Measurements from ENCODE around the gene SLC44A1.

The SLC44A1 gene

GRCh38 chr9:105244003-105244733 lies at the start of gene SLC44A1:
Gene SLC44A1 (plus strand): TSS chr9:105244651. CDS start chr9:105244869, 218 bp downstream.
- ATAC-seq (peak; percentile 96), DNase-seq (peak; percentile 91)
- Mint-ChIP-seq H3K9me3 (no peaks in the 10 kb centered on the region), H3K36me3 (ENCODE audit: low read depth) (no peaks in the 10 kb centered on the region), H3K27ac (peak within 1 kb of the TSS; percentile 67), H3K27me3 (peaks cover 17% of the 10 kb centered on the region), H3K4me3 (peak within 1 kb of the TSS; percentile 85), H3K4me1 (peaks cover 21% of the 10 kb centered on the region)

- Mint-ChIP-seq H3K36me3 (ENCODE audit: low read depth) (no peaks in the 10 kb centered on the region), H3K4me1 (no peaks in the 10 kb centered on the region), H3K9me3 (no peaks in the 10 kb centered on the region), H3K27me3 (peaks cover 3% of the 10 kb centered on the region), H3K27ac (no peak overlapping the region), H3K4me3 (no peak overlapping the region)
- no peak for DNase-seq
- ATAC-seq, result no peak
Measured at GRCh38 chr9:105195259-105195658, 49.2 kb upstream of the SLC44A1 start.

- H3K27ac Mint-ChIP-seq, result no peak overlapping the region
Measured at GRCh38 chr9:105198023-105198422, 46.4 kb upstream of the SLC44A1 start.

GRCh38 chr9:105198865-105199264 lies 45.6 kb upstream of the SLC44A1 start:
- H3K9me3 Mint-ChIP-seq, result no peaks in the 10 kb centered on the region
- no peaks in the 10 kb centered on the region for H3K36me3 Mint-ChIP-seq (ENCODE audit: low read depth)
- no peak overlapping the region for H3K27ac Mint-ChIP-seq
- H3K4me3 Mint-ChIP-seq, result no peak overlapping the region
- DNase-seq (no peak), ATAC-seq (no peak)
- no peaks in the 10 kb centered on the region for H3K4me1 Mint-ChIP-seq
- H3K27me3 Mint-ChIP-seq, result peaks cover 4% of the 10 kb centered on the region

More at GRCh38 chr9:105198023-105198422, 46.4 kb upstream of the SLC44A1 start:
- ATAC-seq, result no peak
- DNase-seq, result no peak
- Mint-ChIP-seq H3K4me1 (no peaks in the 10 kb centered on the region), H3K27me3 (peaks cover 3% of the 10 kb centered on the region), H3K9me3 (no peaks in the 10 kb centered on the region), H3K36me3 (ENCODE audit: low read depth) (no peaks in the 10 kb centered on the region), H3K4me3 (no peak overlapping the region)

GRCh38 chr9:105204416-105204815 lies 40.0 kb upstream of the SLC44A1 start:
- Mint-ChIP-seq H3K27ac (no peak overlapping the region), H3K9me3 (no peaks in the 10 kb centered on the region), H3K4me1 (no peaks in the 10 kb centered on the region), H3K27me3 (peaks cover 2% of the 10 kb centered on the region), H3K4me3 (no peak overlapping the region), H3K36me3 (ENCODE audit: low read depth) (no peaks in the 10 kb centered on the region)
- DNase-seq, result no peak
- ATAC-seq, result no peak

GRCh38 chr9:105205787-105206495 lies 38.5 kb upstream of the SLC44A1 start:
- no peak overlapping the region for H3K4me3 Mint-ChIP-seq

GRCh38 chr9:105206496-105206820 lies 38.0 kb upstream of the SLC44A1 start:
- no peak for DNase-seq
- Mint-ChIP-seq H3K9me3 (no peaks in the 10 kb centered on the region), H3K36me3 (ENCODE audit: low read depth) (no peaks in the 10 kb centered on the region), H3K27ac (no peak overlapping the region), H3K27me3 (peaks cover 2% of the 10 kb centered on the region), H3K4me1 (no peaks in the 10 kb centered on the region), H3K4me3 (no peak overlapping the region)
- ATAC-seq, result no peak

More at GRCh38 chr9:105205787-105206495, 38.5 kb upstream of the SLC44A1 start:
- Mint-ChIP-seq H3K27ac (no peak overlapping the region), H3K27me3 (peaks cover 2% of the 10 kb centered on the region), H3K4me1 (no peaks in the 10 kb centered on the region), H3K36me3 (ENCODE audit: low read depth) (no peaks in the 10 kb centered on the region), H3K9me3 (no peaks in the 10 kb centered on the region)
- ATAC-seq (no peak), DNase-seq (no peak)

- Mint-ChIP-seq H3K4me3 (no peak overlapping the region), H3K36me3 (ENCODE audit: low read depth) (no peaks in the 10 kb centered on the region), H3K27me3 (peaks cover 2% of the 10 kb centered on the region), H3K9me3 (no peaks in the 10 kb centered on the region), H3K4me1 (no peaks in the 10 kb centered on the region), H3K27ac (no peak overlapping the region)
- DNase-seq (no peak), ATAC-seq (no peak)
Measured at GRCh38 chr9:105206821-105207699, 37.4 kb upstream of the SLC44A1 start.

- no peak for ATAC-seq
- peaks cover 4% of the 10 kb centered on the region for H3K27me3 Mint-ChIP-seq
Measured at GRCh38 chr9:105216440-105217178, 27.8 kb upstream of the SLC44A1 start.

GRCh38 chr9:105218673-105219072 lies 25.8 kb upstream of the SLC44A1 start:
- H3K36me3 Mint-ChIP-seq (ENCODE audit: low read depth), result peaks cover 2% of the 10 kb centered on the region
- DNase-seq, result no peak
- no peaks in the 10 kb centered on the region for H3K4me1 Mint-ChIP-seq

More at GRCh38 chr9:105216440-105217178, 27.8 kb upstream of the SLC44A1 start:
- no peaks in the 10 kb centered on the region for H3K9me3 Mint-ChIP-seq
- no peak for DNase-seq
- H3K27ac Mint-ChIP-seq, result no peak overlapping the region
- no peak overlapping the region for H3K4me3 Mint-ChIP-seq
- peaks cover 2% of the 10 kb centered on the region for H3K36me3 Mint-ChIP-seq (ENCODE audit: low read depth)
- H3K4me1 Mint-ChIP-seq, result no peaks in the 10 kb centered on the region

GRCh38 chr9:105219291-105219805 lies 25.1 kb upstream of the SLC44A1 start:
- Mint-ChIP-seq H3K4me3 (no peak overlapping the region), H3K27me3 (peaks cover 5% of the 10 kb centered on the region), H3K9me3 (peaks cover 15% of the 10 kb centered on the region), H3K27ac (no peak overlapping the region), H3K4me1 (no peaks in the 10 kb centered on the region), H3K36me3 (ENCODE audit: low read depth) (peaks cover 5% of the 10 kb centered on the region)
- DNase-seq, result no peak
- ATAC-seq, result no peak

More at GRCh38 chr9:105218673-105219072, 25.8 kb upstream of the SLC44A1 start:
- ATAC-seq, result no peak
- peaks cover 2% of the 10 kb centered on the region for H3K27me3 Mint-ChIP-seq
- H3K27ac Mint-ChIP-seq, result no peak overlapping the region
- H3K9me3 Mint-ChIP-seq, result peaks cover 8% of the 10 kb centered on the region
- no peak overlapping the region for H3K4me3 Mint-ChIP-seq

- Mint-ChIP-seq H3K27ac (no peak overlapping the region), H3K36me3 (ENCODE audit: low read depth) (peaks cover 12% of the 10 kb centered on the region), H3K4me1 (no peaks in the 10 kb centered on the region), H3K9me3 (peaks cover 19% of the 10 kb centered on the region), H3K4me3 (no peak overlapping the region), H3K27me3 (peaks cover 6% of the 10 kb centered on the region)
- DNase-seq (no peak), ATAC-seq (no peak)
Measured at GRCh38 chr9:105220451-105220850, 24.0 kb upstream of the SLC44A1 start.

GRCh38 chr9:105223544-105224140 lies 20.8 kb upstream of the SLC44A1 start:
- Mint-ChIP-seq H3K27me3 (peaks cover 4% of the 10 kb centered on the region), H3K36me3 (ENCODE audit: low read depth) (peaks cover 12% of the 10 kb centered on the region), H3K4me1 (no peaks in the 10 kb centered on the region), H3K9me3 (peaks cover 19% of the 10 kb centered on the region), H3K27ac (no peak overlapping the region), H3K4me3 (no peak overlapping the region)
- no peak for DNase-seq
- ATAC-seq, result no peak
